ENCODE measurements around the gene SCNM1.
"Not testable (repeated sequence)": the region's sequence is repeated elsewhere in the genome, so short reads cannot be mapped to it uniquely, and the experiment has no call there.

The SCNM1 gene

GRCh38 chr1:151147132-151147503 is 18.8 kb upstream of the SCNM1 start:
- no peak for DNase-seq

DNA sequence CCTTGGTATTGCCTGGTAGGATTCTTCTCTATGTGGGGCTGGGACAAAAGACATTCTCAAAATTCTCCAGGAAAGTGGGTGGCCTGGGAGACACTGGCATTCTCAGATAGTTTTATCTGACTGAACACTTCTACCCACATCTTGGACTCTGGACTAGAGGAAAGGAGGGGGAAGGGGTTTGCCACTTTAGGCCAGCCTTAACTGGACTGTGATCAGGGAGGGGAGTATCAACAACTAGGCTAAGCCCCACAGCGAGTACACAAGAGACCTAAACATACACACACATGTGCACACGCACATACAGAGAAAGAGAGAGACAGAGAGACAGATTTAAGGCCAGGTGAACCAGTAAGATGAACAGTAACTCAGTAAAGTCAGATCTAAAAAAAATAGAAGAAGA is 18.3 kb upstream of the SCNM1 start:
- DNase-seq: no peak

- no peak for DNase-seq
Observed at GRCh38 chr1:151156515-151156819, 9.5 kb upstream of the SCNM1 start, which contains the start of gene TNFAIP8L2. TNFAIP8L2 (plus strand) TSS chr1:151156649; CDS start chr1:151158698, 2,049 bp downstream.

DNA sequence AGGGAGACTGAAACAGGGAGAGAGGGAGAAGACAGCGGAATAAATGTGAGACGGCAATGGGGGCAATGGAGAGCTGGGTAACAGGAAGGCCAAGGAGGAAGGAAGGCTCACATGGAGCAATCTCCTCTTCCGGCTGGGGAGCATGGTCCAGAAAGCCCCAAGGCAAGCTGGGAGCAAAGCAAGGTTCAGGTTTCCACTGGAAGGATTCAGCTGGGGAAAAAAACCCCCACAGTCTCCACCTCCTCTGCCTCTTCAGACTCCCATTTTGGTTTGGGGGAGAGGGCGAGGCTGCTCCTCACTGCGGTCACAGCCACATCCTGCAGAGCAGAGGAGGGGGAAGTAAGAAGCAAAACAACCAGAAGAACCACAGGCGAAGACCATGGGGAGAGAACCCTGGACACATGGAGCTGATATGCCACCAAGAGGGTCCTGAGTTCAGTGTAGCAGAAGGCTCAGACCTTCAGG is 8.8 kb upstream of the SCNM1 start:
- no peak for DNase-seq

DNA sequence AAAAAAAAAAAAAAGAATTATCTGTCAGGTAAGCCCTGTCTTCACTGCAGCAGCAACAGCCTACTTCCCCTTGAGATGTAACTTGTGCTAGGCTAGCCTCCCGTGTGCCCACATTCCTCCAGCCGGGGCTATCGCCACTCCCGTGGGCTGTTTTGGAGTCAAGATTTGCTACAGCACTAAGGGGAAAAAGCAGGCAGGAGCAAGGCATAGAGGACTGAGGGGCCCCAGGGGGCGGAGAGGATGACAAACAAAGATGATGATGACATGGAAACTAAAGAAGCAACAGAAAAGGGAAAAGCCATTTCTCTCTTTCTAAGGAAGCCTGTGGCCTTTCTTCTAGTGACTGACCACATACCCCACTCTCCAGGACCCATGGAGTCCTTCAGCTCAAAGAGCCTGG is 7.6 kb upstream of the SCNM1 start:
- no peak for DNase-seq

DNA sequence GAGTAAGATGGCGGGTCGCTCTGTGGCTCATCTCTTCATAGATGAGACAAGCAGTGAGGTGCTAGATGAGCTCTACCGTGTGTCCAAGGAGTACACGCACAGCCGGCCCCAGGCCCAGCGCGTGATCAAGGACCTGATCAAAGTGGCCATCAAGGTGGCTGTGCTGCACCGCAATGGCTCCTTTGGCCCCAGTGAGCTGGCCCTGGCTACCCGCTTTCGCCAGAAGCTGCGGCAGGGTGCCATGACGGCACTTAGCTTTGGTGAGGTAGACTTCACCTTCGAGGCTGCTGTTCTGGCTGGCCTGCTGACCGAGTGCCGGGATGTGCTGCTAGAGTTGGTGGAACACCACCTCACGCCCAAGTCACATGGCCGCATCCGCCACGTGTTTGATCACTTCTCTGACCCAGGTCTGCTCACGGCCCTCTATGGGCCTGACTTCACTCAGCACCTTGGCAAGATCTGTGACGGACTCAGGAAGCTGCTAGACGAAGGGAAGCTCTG is 7.1 kb upstream of the SCNM1 start:
- DNase-seq: no peak

DNA sequence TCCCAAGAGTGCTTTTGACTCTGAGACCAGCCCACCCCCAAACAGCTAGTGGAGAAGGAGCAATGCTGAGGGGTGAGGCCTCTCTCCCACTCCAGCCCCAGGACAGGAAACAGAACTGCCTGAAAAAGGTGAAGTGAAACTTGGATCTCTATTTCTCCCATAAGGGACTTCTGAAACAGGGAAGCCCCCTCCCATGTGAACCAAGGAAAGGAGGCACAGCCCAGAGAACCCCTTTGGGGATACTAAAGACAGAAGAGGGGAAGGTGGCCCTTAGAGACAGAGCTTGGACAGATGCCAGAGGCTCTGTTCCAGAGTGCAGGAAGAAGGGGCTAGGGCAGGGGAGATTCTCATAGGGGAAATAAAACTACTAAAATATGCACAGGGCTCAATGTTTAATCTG is 6.6 kb upstream of the SCNM1 start:
- DNase-seq: no peak

DNA sequence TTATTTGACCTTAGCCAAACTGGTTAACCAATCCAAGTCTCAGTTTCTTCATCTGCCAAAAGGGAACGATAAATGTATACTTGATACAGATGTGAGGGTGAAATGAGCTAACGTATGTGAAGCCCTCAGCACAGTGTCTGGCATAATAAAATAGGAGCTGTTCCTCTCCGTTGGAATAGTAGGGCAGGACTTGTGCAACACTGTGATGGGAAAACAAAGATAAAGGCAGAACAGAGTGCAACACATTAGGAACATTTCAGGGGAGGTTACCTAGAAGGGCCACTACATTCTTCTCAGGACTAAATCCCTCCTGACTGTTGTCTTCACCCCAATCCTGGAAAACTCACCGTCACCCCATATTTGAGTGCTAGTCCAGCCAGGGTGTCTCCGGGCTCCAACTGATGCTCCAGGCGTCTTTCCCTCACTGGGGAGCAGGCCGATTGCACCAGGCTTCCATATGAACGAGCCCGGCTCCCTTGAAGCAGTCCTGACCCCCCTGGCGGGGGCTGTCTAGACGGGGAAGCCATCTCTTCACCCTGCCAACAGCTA is 1.1 kb upstream of the SCNM1 start:
- DNase-seq: peak; percentile 14

- DNase-seq: peak; percentile 60
Observed at GRCh38 chr1:151165281-151165737, 635 bp upstream of the SCNM1 start.

- DNase-seq: peak; percentile 77
Observed at GRCh38 chr1:151166505-151166956, 587 bp downstream of the SCNM1 start.

GRCh38 chr1:151167116-151167515 is 1.2 kb downstream of the SCNM1 start:
- DNase-seq: no peak

GRCh38 chr1:151171190-151171589 is 5.2 kb downstream of the SCNM1 start:
- DNase-seq: no peak

DNA sequence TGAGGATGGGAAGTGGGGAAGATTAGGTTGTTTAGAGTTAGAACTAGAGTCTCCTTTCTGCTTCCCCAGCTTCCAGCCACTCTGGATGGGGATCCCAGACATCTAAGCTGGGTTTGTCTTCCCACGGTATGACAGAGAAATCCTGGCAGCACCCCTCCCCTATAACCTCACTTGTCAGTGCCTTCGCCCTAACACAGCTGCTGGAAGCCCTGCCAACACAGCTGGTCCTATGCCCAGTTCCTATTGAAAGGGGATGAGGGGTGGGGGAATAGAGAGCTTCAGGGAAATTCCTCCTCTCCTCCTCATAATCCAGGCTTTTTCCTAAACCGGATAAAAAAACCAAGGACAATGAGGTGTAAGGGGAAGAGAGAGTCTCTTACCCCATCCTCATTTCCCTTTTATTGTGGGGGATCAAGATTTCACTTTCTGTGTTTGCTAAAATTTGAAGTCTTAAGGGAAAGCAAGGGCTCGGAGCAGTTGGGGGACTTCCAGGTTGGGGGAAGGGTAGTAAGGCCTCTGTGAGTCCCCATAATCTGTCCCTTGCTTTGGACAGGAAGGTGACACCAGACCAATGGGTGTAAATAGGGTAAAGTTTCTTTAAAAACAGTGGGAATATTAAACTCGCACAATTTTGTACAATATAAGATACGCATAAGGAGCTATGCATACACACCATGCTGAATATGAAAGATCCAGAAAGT is 9.2 kb downstream of the SCNM1 start:
- DNase-seq: no peak

- no peak for DNase-seq
Observed at GRCh38 chr1:151175863-151176262, 9.9 kb downstream of the SCNM1 start, which contains the start of gene TMOD4. TMOD4 (minus strand) TSS chr1:151175981; CDS start chr1:151174875, 1,106 bp downstream.

DNA sequence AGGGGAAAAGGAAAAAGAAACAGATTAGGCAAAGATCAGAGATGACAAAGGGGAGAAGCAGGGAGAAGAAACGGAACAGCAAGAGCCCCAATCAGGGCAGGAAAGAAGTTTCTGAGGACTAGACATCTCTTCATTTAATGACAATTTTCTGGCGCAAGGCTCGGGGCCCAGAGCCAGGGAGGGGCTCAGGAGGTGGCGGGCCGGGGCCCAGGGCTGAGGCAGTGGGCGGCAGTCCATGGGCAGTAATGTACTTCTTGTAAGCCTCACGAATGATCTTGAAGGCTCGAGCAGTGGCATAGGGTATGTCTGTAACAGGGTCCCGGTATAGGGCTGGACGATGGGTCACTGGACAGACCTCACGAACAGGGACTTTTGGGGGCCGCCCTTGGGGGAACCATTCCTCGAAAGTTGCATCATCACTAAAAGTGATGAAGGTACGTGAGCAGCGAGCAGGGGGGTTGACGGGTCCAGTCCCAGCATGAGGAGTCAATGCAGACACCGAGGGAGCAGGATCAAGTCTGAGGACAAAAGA is 10.6 kb downstream of the SCNM1 start:
- no peak for DNase-seq

DNA sequence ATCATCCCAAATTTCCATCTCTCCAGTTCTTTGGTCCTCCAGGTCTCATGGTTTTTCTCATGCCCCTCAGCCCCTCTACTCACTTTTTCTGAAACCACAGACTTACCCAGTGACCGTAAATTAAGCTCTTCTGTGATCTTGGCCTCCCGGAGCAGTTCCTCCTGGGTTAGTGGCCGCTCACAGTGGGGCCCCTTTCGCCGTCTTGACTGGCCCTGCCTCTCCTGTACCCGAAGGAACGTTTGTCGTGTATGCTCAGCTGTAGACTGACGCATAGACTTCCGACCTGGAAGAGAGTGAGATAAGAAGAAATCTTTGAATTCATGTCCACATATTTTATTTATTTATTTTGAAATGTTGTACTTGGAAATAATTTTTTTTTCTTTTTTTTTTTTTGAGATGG is 18.3 kb downstream of the SCNM1 start:
- no peak for DNase-seq

- no peak for DNase-seq
Observed at GRCh38 chr1:151187205-151187604, 21.3 kb downstream of the SCNM1 start.

DNA sequence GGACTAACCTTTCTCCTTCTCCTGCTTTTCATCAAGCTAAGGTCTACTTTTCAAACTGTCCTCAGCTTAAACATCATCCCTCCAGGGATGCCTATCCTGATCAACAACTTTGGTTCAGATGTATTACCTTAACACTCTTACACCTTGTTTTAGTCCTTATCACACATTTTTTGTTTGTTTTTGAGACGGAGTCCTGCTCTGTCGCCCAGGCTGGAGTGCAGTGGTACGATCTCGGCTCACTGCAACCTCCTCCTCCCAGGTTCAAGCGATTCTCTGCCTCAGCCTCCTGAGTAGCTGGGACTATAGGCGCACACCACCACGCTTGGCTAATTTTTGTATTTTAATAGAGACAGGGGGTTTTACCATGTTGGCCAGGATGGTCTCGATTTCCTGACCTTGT is 22.7 kb downstream of the SCNM1 start:
- not testable (repeated sequence) for DNase-seq

DNA sequence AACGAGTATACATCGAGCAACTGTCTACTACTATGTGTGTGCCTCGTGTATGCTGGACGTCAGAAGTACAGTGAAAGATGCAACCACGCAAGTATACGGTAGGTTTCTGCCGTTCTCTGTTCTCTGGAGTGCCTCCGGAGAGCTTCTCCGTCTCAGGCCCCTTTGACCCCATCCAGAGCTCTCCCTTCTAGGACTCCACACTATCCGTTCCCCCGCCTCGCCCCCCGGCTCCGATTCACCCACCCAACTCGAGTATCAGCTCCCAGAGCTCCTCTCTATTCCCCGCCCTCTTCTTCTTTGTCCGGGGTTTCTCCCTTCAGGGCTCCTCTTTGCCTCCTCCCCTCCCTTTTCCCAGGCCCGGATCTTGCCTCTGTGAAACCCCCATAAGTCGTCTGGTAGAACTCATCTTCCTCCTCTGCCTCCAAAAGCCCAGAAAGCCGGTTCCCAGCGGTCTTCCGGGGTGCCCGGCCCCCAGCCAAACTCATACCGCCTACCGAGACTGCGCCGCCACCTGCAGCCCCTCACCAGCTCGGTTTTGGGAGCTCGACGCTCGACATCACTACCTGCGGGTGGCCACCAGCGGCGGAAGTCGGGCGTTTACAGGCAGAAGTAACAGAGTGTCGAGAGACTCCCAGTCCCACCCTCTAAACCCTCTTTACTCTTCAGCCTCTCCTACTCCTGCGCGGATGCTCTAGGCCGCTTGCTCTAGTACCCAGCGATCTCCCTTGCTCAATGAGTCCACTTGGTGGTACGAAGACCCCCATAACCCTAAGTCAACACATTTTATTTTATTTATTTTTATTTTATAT is 23.9 kb downstream of the SCNM1 start, which contains the start of gene VPS72:
VPS72 (minus strand) TSS at position 561 of the 809 bp plus-strand sequence; CDS start at position 485, 76 bp downstream.
- DNase-seq: peak; percentile 91

DNA sequence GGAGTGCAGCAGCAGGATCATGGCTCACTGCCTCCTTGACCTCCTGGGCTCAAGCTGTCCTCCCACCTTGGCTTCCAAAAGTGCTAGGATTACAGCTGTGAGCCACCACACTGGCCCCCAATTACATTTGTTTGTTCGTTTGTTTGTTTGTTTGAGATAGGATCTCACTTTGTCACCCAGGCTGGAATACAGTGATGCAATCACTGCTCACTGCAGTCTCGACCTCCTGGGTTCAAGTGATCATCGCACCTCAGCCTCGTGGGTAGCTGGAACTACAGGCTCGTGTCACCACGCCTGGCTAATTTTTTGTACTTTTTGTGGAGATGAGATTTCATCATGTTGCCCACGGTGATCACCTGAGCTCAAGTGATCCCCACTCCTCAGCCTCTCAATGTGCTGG is 26.1 kb downstream of the SCNM1 start:
- no peak for DNase-seq

DNA sequence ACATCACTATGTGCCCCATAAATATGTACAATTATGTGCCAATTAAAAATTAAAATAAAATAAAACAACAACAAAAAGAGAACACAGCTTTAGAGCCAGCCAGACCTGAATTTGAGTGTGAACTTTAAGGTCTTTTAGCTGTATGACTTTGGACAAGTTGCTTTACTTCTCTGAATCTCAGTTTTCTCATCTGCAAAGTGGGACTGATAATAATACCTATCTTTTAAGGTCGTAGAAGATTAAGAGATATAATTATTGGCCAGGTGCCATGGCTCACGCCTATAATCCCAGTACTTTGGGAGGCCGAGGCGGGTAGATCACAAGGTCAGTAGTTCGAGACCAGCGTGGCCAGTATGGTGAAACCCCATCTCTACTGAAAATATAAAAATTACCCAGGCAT is 27.4 kb downstream of the SCNM1 start:
- DNase-seq: no peak

DNA sequence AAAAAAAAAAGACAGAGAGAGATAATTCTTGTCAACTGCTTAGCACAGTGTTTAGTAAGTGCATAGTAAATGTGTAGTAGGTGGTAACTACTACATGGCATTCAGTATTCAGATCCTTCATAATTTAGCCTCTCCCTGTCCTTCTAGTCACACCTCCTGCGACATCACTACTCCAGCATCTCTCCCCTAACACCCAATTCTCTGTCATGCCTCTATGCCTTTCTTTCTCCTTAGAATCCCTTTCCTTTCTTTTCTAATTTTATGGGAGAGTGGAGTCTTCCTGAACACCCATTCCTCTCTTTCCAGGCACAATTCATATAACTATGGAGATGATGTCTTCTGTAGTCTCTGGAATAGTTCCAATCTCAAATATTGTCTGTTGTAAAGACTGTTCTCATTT is 27.9 kb downstream of the SCNM1 start:
- peak; percentile 25 for DNase-seq

- peak; percentile 97 for DNase-seq
Observed at GRCh38 chr1:151194894-151195594, 29.1 kb downstream of the SCNM1 start.
